K562 (cell line): ENCODE results near the gene MTFMT. TPM values are rescaled to one million over a fixed set of nuclear protein-coding genes. Genes with fewer than 3 reads are reported as not detected.
A peak's percentile ranks its signal among the peaks of the same experiment; 100 is the strongest.

Experiments used
- CBX2 ChIP-seq: fragments of 200-600 bp; sonication (generic); IDR thresholded peaks from one replicate; pipeline ENCODE4 v1.6.1; 2012; ENCODE audit warnings: mild to moderate bottlenecking, low read length, inconsistent platforms; ENCODE audit not compliant: insufficient read depth, poor library complexity, severe bottlenecking
- HCFC1 ChIP-seq: IDR thresholded peaks from 2 replicates; pipeline ENCODE4 v1.6.1; 2012; ENCODE audit warnings: low read depth, low read length, improper control_type of control experiment
- HES1 ChIP-seq: fragments of 450-650 bp; IDR thresholded peaks from 2 replicates; pipeline ENCODE4 v1.6.1; 2016; ENCODE audit warnings: low read depth, mild to moderate bottlenecking, moderate library complexity
- HMG20A ChIP-seq: fragments of 450-650 bp; formaldehyde crosslinking; conservative IDR thresholded peaks from 2 replicates; pipeline ENCODE4 v1.4.0; 2020; ENCODE audit warnings: mild to moderate bottlenecking, mixed read lengths
- NR2F6 ChIP-seq: fragments of 450-650 bp; formaldehyde crosslinking; IDR thresholded peaks from 2 replicates; pipeline ENCODE4 v1.4.0; 2020; ENCODE audit warnings: mild to moderate bottlenecking
- PCBP2 ChIP-seq: fragments of 200-400 bp; formaldehyde crosslinking; IDR thresholded peaks from 2 replicates; pipeline ENCODE4 v1.6.1; 2018; ENCODE audit warnings: low read length, low read depth, mild to moderate bottlenecking, moderate library complexity; ENCODE audit not compliant: poor library complexity, severe bottlenecking
- SPI1 ChIP-seq: IDR thresholded peaks from 2 replicates; pipeline ENCODE4 v1.6.1; 2011; ENCODE audit warnings: low read depth, low read length, control low read depth, borderline replicate concordance
- SREBF1 ChIP-seq: fragments of 150-350 bp; IDR thresholded peaks from 2 replicates; pipeline ENCODE4 v1.6.1; 2014; ENCODE audit warnings: antibody characterized with exemption, low read depth, low read length, borderline replicate concordance
- SRSF1 ChIP-seq: fragments of 200-400 bp; formaldehyde crosslinking; IDR thresholded peaks from 2 replicates; pipeline ENCODE4 v1.6.1; 2017; ENCODE audit warnings: mild to moderate bottlenecking, low read depth, low read length, moderate library complexity
- STAT6 ChIP-seq: sonication (generic); formaldehyde crosslinking; IDR thresholded peaks from 2 replicates; pipeline ENCODE4 v1.8.1; 2023; ENCODE audit warnings: mild to moderate bottlenecking, missing genetic modification reagents
- USF2 ChIP-seq: sonication (generic); formaldehyde crosslinking; IDR thresholded peaks from 2 replicates; pipeline ENCODE4 v1.5.0; 2020; ENCODE audit warnings: missing genetic modification reagents
- ZFPM2 ChIP-seq: fragments of 250-450 bp; sonication (Bioruptor Pico); IDR thresholded peaks from 2 replicates; pipeline ENCODE4 v1.5.1; 2022; ENCODE audit warnings: mild to moderate bottlenecking
- ZFX ChIP-seq: sonication (generic); formaldehyde crosslinking; IDR thresholded peaks from 2 replicates; pipeline ENCODE4 v1.8.0; 2022; ENCODE audit warnings: mild to moderate bottlenecking, missing genetic modification reagents, moderate library complexity
- ZNF165 ChIP-seq: fragments of 250-450 bp; sonication (Bioruptor Pico); IDR thresholded peaks from 2 replicates; pipeline ENCODE4 v1.4.0; 2020; ENCODE audit warnings: borderline replicate concordance
- ZNF507 ChIP-seq: conservative IDR thresholded peaks from 2 replicates; pipeline ENCODE4 v1.6.1; 2017; ENCODE audit warnings: missing genetic modification characterization, missing compliant biosample characterization
- ZNF764 ChIP-seq: fragments of 250-450 bp; sonication (Bioruptor Pico); IDR thresholded peaks from 2 replicates; pipeline ENCODE4 v1.4.0; 2020; ENCODE audit warnings: low read depth, mild to moderate bottlenecking, moderate library complexity
- polyA plus RNA-seq, 8 experiments: library from polyadenylated mRNA; depleted of rRNA in 4 of 8; stranded (reverse) in 5 of 8; unstranded in 3 of 8; fragments of >200 nt; fragmentation: Nextera tagmentation in 2 of 8; fragmentation: Illumina TruSeq in 1 of 8; extraction: Ambion mirVana in 2 of 8; extraction: Trizol in 1 of 8; gene quantifications; 2 replicates each; pipeline versions ENCODE4 v1.2.1 to v1.2.3, GENCODE V29; 2011 to 2014; ENCODE audit warnings: inconsistent platforms in 1 of 8, missing spikeins in 1 of 8
- total RNA-seq, 7 experiments: library from RNA; depleted of rRNA in 6 of 7; stranded (reverse); fragments of >200 nt in 6 of 7; fragmentation: Illumina TruSeq in 2 of 7; extraction: Trizol in 2 of 7; gene quantifications; 2 replicates each; pipeline versions ENCODE4 v1.2.1 to v1.2.3, GENCODE V29; 2011 to 2021; ENCODE audit warnings: low replicate concordance in 1 of 7
- TF ChIP-seq, protein P1 (sequence below): sonication (generic); formaldehyde crosslinking; IDR thresholded peaks from 2 replicates; pipeline ENCODE4 v1.8.1; 2022; ENCODE audit warnings: missing genetic modification reagents
- TF ChIP-seq, protein P2 (sequence below), 2 experiments: fragments of 450-650 bp in 1 of 2; IDR thresholded peaks; 2 replicates each; pipeline ENCODE4 v1.6.1; 2011 to 2017; ENCODE audit warnings: low read depth in 2 of 2, antibody characterized with exemption in 1 of 2, borderline replicate concordance in 1 of 2, low read length in 1 of 2, mild to moderate bottlenecking in 1 of 2, mixed read lengths in 1 of 2; ENCODE audit not compliant: control insufficient read depth in 1 of 2

The MTFMT gene
- total and polyA plus RNA-seq, 9 of the 15 experiments (the other 6 are each of a cell fraction or from before 2014, with no cell fraction given): 1.4 to 31.1 (median 16.2) TPM

GRCh38 chr15:65028921-65029735, at the start of gene MTFMT (continued):
- TF ChIP-seq, protein P1, sequence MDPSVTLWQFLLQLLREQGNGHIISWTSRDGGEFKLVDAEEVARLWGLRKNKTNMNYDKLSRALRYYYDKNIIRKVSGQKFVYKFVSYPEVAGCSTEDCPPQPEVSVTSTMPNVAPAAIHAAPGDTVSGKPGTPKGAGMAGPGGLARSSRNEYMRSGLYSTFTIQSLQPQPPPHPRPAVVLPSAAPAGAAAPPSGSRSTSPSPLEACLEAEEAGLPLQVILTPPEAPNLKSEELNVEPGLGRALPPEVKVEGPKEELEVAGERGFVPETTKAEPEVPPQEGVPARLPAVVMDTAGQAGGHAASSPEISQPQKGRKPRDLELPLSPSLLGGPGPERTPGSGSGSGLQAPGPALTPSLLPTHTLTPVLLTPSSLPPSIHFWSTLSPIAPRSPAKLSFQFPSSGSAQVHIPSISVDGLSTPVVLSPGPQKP: no peak
- TF ChIP-seq ZNF507 (tag) (no peak), SPI1 (no peak), USF2 (CRISPR knock-in tag) (peak; percentile 11; the same call in 1 of the 2 replicates), PCBP2 (no peak), CBX2 (no peak), HES1 (no peak), HCFC1 (no peak), NR2F6 (CRISPR knock-in tag) (no peak), ZFPM2 (CRISPR knock-in tag) (no peak), ZNF764 (CRISPR knock-in tag) (no peak), ZNF165 (CRISPR knock-in tag) (no peak), HMG20A (CRISPR knock-in tag) (no peak), SREBF1 (no peak), STAT6 (CRISPR knock-in tag) (no peak), ZFX (CRISPR knock-in tag) (peak; percentile 94), SRSF1 (no peak)
- TF ChIP-seq, protein P2, sequence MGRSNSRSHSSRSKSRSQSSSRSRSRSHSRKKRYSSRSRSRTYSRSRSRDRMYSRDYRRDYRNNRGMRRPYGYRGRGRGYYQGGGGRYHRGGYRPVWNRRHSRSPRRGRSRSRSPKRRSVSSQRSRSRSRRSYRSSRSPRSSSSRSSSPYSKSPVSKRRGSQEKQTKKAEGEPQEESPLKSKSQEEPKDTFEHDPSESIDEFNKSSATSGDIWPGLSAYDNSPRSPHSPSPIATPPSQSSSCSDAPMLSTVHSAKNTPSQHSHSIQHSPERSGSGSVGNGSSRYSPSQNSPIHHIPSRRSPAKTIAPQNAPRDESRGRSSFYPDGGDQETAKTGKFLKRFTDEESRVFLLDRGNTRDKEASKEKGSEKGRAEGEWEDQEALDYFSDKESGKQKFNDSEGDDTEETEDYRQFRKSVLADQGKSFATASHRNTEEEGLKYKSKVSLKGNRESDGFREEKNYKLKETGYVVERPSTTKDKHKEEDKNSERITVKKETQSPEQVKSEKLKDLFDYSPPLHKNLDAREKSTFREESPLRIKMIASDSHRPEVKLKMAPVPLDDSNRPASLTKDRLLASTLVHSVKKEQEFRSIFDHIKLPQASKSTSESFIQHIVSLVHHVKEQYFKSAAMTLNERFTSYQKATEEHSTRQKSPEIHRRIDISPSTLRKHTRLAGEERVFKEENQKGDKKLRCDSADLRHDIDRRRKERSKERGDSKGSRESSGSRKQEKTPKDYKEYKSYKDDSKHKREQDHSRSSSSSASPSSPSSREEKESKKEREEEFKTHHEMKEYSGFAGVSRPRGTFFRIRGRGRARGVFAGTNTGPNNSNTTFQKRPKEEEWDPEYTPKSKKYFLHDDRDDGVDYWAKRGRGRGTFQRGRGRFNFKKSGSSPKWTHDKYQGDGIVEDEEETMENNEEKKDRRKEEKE (IDR thresholded peaks at IDR 0.05; ENCODE audit: borderline replicate concordance in 1 of 2, control insufficient read depth in 1 of 2, low read depth in 2 of 2, low read length in 1 of 2): no peak
